Frontal cortex (tissue), 4 donors: ENCODE measurements around the gene ACAD11. TPM values are rescaled to one million over a fixed set of nuclear protein-coding genes. Genes with fewer than 3 reads are reported as not detected.
"Not testable (repeated sequence)": the region's sequence is repeated elsewhere in the genome, so short reads cannot be mapped to it uniquely, and the experiment has no call there.

ENCODE experiments used
- DNase-seq, 2 donors: peaks; one replicate each; pipeline ENCODE4 v3.0.0; 2012; ENCODE audit warnings: low spot score in 2 of 2
- FAIRE-seq: peaks from 2 replicates; lab custom pipeline; 2012; peaks lifted over from hg19 to GRCh38; lab: Jason Lieb, UNC
- total RNA-seq: library from RNA; depleted of rRNA; stranded (reverse); fragments of >200 nt; gene quantifications from one replicate; pipeline ENCODE4 v1.2.3, GENCODE V29; 2014
- donor health status: control.
- donor health status: control.
- donor health status: control.

Gene ACAD11
- total RNA-seq, 1 donor from 2014 or later = 37.9 TPM

- FAIRE-seq, DNase-seq: not testable (repeated sequence)
These were observed 44.3 kb downstream of the ACAD11 start for GRCh38 chr3:132615301-132615700.

GRCh38 chr3:132606620-132607019 is 53.0 kb downstream of the ACAD11 start:
- not testable (repeated sequence) for FAIRE-seq, DNase-seq

- FAIRE-seq = no peak
- no peak for DNase-seq
These were observed 53.5 kb downstream of the ACAD11 start for GRCh38 chr3:132606085-132606484.

GRCh38 chr3:132605374-132605792 is 54.2 kb downstream of the ACAD11 start:
- FAIRE-seq = no peak
- no peak for DNase-seq

- DNase-seq, FAIRE-seq: not testable (repeated sequence)
These were observed 59.0 kb downstream of the ACAD11 start for GRCh38 chr3:132600614-132601013.

GRCh38 chr3:132598181-132598580 is 61.4 kb downstream of the ACAD11 start:
- FAIRE-seq (no peak), DNase-seq (no peak)

GRCh38 chr3:132597660-132598059 is 61.9 kb downstream of the ACAD11 start:
- no peak for FAIRE-seq
- no peak for DNase-seq

GRCh38 chr3:132596816-132597433 is 62.7 kb downstream of the ACAD11 start, which contains the start of gene ACKR4:
TSS of gene ACKR4 (plus strand) at chr3:132597270. CDS start at chr3:132600398, 3,128 bp downstream.
- no peak for FAIRE-seq
- no peak for DNase-seq

GRCh38 chr3:132596326-132596725 is 63.3 kb downstream of the ACAD11 start:
- FAIRE-seq (no peak), DNase-seq (no peak)

- no peak for DNase-seq
- no peak for FAIRE-seq
These were observed 64.6 kb downstream of the ACAD11 start for GRCh38 chr3:132595014-132595413.

GRCh38 chr3:132594498-132594897 is 65.1 kb downstream of the ACAD11 start:
- FAIRE-seq = no peak
- no peak for DNase-seq

GRCh38 chr3:132593947-132594323 is 65.7 kb downstream of the ACAD11 start:
- no peak for FAIRE-seq
- DNase-seq = no peak

GRCh38 chr3:132593241-132593946 is 66.2 kb downstream of the ACAD11 start:
- no peak for DNase-seq
- no peak for FAIRE-seq

- DNase-seq = no peak
- no peak for FAIRE-seq
These were observed 67.4 kb downstream of the ACAD11 start for GRCh38 chr3:132592216-132592615.

GRCh38 chr3:132587401-132587800 is 72.2 kb downstream of the ACAD11 start:
- FAIRE-seq (no peak), DNase-seq (no peak)

GRCh38 chr3:132573797-132574211 is 85.8 kb downstream of the ACAD11 start:
- DNase-seq (no peak), FAIRE-seq (no peak)

- DNase-seq (no peak), FAIRE-seq (no peak)
These were observed 89.6 kb downstream of the ACAD11 start for GRCh38 chr3:132570016-132570415.

GRCh38 chr3:132569580-132569979 is 90.0 kb downstream of the ACAD11 start:
- no peak for FAIRE-seq
- DNase-seq = no peak

GRCh38 chr3:132569153-132569552 is 90.5 kb downstream of the ACAD11 start:
- FAIRE-seq (no peak), DNase-seq (no peak)

GRCh38 chr3:132568422-132568821 is 91.2 kb downstream of the ACAD11 start:
- FAIRE-seq (no peak), DNase-seq (no peak)

GRCh38 chr3:132564070-132564465 is 95.5 kb downstream of the ACAD11 start:
- DNase-seq (no peak), FAIRE-seq (no peak)
